GM21717 (cell line): Measurements from ENCODE around the gene MORF4L2.

Source experiments
- ATAC-seq: cut with Tn5 transposase; IDR thresholded peaks from one replicate; pipeline ENCODE4 v1.9.1; 2021; ENCODE audit warnings: mild to moderate bottlenecking, moderate library complexity; ENCODE audit not compliant: unreplicated experiment

MORF4L2 gene

GRCh38 chrX:103637604-103638338, 48.7 kb downstream of the MORF4L2 start:
- no peak for ATAC-seq

GRCh38 chrX:103635436-103635835, 51.1 kb downstream of the MORF4L2 start:
- no peak for ATAC-seq

DNA sequence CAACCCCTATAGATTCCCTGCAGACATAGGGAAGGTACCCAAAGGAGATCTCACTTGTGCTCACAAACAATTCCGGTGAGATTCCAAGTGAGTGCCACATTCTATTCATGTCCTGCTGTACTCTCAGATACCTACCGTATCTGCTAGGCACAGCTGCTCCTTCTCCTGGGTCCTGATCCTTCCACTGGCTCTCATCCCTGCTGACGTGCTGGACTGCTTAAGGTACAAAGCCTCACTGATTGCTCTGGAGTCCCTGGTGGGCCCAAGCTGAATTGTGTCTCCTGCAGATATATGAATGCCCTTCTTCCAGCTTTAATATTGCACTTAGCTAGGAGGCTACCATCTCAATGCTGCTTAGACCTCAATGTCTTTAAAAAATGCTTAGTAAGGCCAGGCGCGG, 55.4 kb downstream of the MORF4L2 start:
- ATAC-seq = no peak

DNA sequence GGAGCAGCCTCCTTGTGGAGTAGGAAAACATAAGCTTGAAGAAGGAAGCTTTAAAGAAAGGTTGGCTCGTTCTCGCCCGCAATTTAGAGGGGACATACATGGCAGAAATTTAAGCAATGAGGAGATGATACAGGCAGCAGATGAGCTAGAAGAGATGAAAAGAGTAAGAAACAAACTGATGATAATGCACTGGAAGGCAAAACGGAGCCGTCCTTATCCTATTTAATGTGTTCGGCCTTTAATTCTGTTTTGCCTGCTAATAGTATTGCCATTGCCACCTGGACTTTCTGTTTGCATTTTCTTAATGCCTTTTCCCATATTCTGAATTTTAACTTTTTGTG, 56.4 kb downstream of the MORF4L2 start:
- ATAC-seq = no peak

DNA sequence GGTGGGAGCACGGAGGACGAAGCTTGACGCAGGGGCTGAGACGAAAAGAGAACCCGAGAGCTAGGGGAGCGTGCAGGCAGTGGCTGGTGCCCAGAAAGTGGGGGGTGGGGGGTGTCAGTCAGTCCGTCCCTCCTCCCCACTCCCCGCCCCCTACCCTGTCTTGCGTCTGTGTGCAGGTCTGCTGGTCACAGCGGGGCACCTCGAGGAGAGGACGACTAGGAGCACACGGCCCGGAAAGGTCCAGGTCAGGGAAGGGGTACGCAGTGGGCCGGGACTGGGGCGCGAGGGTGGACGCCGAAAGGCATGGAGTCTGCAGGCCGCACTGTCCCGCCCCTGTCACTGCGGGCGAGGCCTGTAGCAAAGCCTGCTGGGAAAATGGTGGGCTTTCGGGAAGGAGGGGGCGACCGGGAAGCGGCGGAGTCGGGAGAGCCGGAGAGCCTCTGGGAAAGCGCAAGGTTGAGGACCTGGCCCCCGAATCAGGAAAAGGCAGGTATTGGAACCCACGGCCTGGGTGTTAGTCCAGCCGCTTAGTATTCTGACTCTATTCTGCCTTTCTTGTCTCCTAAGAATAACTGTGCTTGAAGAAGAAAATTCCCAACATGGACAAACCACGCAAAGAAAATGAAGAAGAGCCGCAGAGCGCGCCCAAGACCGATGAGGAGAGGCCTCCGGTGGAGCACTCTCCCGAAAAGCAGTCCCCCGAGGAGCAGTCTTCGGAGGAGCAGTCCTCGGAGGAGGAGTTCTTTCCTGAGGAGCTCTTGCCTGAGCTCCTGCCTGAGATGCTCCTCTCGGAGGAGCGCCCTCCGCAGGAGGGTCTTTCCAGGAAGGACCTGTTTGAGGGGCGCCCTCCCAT, 57.0 kb downstream of the MORF4L2 start:
- ATAC-seq = peak; percentile 38

DNA sequence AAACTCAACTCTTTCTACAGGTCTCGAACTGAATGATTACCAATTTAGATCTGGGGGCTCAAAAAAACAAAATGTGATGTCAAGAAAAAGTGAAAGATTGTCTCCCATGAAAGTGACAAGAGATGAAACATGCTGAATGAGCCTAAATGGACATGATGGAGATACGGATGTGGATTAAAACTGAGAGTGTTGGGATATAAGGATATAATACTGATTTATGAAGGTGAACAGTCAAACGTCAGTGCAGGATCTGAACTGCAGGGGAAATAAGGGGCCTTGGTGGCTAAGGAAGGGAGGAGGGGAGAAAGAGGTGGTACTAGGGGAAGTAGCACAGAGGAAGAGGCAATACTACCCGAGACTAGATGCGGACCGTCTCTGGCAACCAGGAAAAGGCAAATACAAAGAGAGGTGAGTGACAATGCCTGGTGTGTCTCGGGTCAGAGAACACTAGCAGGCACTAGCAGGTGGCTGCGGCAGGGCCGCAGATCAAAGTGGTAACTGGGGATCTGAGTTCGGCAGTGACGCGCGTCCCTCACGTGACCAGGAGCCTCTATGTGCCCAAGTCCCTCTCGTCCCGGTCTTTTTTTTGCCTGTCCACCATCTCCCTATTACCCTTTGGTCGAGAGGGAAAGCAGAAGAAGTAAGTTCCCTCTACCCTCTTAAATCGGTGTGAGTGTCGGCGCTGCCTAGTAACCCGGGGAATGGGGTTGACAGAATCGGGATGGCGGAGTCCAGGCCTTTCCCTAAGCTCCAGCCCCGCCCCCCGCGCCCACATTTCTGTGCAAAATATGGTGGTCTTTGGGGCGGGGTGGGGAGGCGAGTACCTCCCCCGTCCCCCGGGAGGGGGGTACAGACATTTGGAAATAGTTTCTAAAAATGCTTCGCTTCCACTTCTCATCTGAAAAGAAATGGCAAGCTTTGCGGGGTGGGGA, 57.8 kb downstream of the MORF4L2 start, which contains the start of gene TCEAL1:
TCEAL1 (plus strand) TSS at position 590 of the 932 bp plus-strand sequence. CDS start 942 bp downstream, outside the sequence.
- peak; percentile 59 for ATAC-seq

GRCh38 chrX:103626855-103627254, 59.6 kb downstream of the MORF4L2 start:
- ATAC-seq = no peak
